K562 (cell line): ENCODE measurements around the gene RPN1. TPM values are rescaled to one million over a fixed set of nuclear protein-coding genes. Genes with fewer than 3 reads are reported as not detected.

ENCODE experiments used
- BRF1 ChIP-seq: IDR thresholded peaks from 3 replicates; pipeline ENCODE4 v1.6.1; 2011; ENCODE audit warnings: borderline replicate concordance, mild to moderate bottlenecking; ENCODE audit not compliant: insufficient read length; ENCODE audit errors: extremely low read depth
- CBFA2T3 ChIP-seq: fragments of 450-650 bp; IDR thresholded peaks from 2 replicates; pipeline ENCODE4 v1.6.1; 2017
- CBFB ChIP-seq: sonication (generic); formaldehyde crosslinking; IDR thresholded peaks from 2 replicates; pipeline ENCODE4 v1.4.0; 2020; ENCODE audit warnings: mild to moderate bottlenecking, missing genetic modification reagents
- DACH1 ChIP-seq: fragments of 450-650 bp; IDR thresholded peaks from 2 replicates; pipeline ENCODE4 v1.6.1; 2018; ENCODE audit not compliant: partially characterized antibody
- DIDO1 ChIP-seq: fragments of 450-650 bp; IDR thresholded peaks from 2 replicates; pipeline ENCODE4 v1.6.1; 2016; ENCODE audit warnings: low read depth, missing biosample characterization, missing genetic modification characterization
- GATAD2B ChIP-seq: fragments of 450-650 bp; IDR thresholded peaks from 2 replicates; pipeline ENCODE4 v1.6.1; 2017; ENCODE audit warnings: mild to moderate bottlenecking, borderline replicate concordance
- HSF4 ChIP-seq: fragments of 250-450 bp; sonication (Bioruptor Pico); IDR thresholded peaks from 2 replicates; pipeline ENCODE4 v2.1.2; 2022; ENCODE audit warnings: mild to moderate bottlenecking, moderate library complexity, borderline replicate concordance
- MEIS2 ChIP-seq: fragments of 450-650 bp; IDR thresholded peaks from 2 replicates; pipeline ENCODE4 v1.6.1; 2014; ENCODE audit warnings: mild to moderate bottlenecking; ENCODE audit not compliant: partially characterized antibody
- POLR2AphosphoS2 ChIP-seq: IDR thresholded peaks from 2 replicates; pipeline ENCODE4 v1.6.1; 2012; ENCODE audit warnings: low read length, improper control_type of control experiment
- SIN3A ChIP-seq, 2 experiments: fragments of 150-350 bp in 1 of 2; IDR thresholded peaks; 2 replicates each; pipeline ENCODE4 v1.6.1; 2011 to 2016; ENCODE audit warnings: borderline replicate concordance in 2 of 2, low read depth in 2 of 2, low read length in 2 of 2, mild to moderate bottlenecking in 2 of 2, moderate library complexity in 2 of 2; ENCODE audit not compliant: control insufficient read depth in 1 of 2
- SIX5 ChIP-seq, 2 experiments: IDR thresholded peaks; 2 replicates each; pipeline ENCODE4 v1.6.1; 2011; ENCODE audit warnings: low read length in 2 of 2, borderline replicate concordance in 1 of 2, low read depth in 1 of 2, mild to moderate bottlenecking in 1 of 2, moderate library complexity in 1 of 2; ENCODE audit not compliant: insufficient read depth in 1 of 2
- SRSF3 ChIP-seq: fragments of 200-400 bp; formaldehyde crosslinking; IDR thresholded peaks from 2 replicates; pipeline ENCODE4 v1.6.1; 2016; ENCODE audit warnings: mild to moderate bottlenecking, low read length, moderate library complexity; ENCODE audit not compliant: insufficient read depth
- YY1 ChIP-seq, 3 experiments: IDR thresholded peaks; 2 replicates each; pipeline ENCODE4 v1.6.1; 2011; ENCODE audit warnings: low read length in 2 of 3, mild to moderate bottlenecking in 2 of 3, moderate library complexity in 2 of 3, borderline replicate concordance in 1 of 3, control low read depth in 1 of 3, low read depth in 1 of 3; ENCODE audit not compliant: insufficient read depth in 3 of 3, insufficient replicate concordance in 2 of 3, control insufficient read depth in 1 of 3, insufficient read length in 1 of 3; ENCODE audit errors: extremely low read depth in 1 of 3
- ZNF140 ChIP-seq: fragments of 250-450 bp; sonication (Bioruptor Pico); IDR thresholded peaks from 2 replicates; pipeline ENCODE4 v1.8.0; 2021; ENCODE audit warnings: moderate library complexity, mild to moderate bottlenecking, inconsistent platforms
- ZNF224 ChIP-seq: sonication (generic); formaldehyde crosslinking; IDR thresholded peaks from 2 replicates; pipeline ENCODE4 v1.8.0; 2022; ENCODE audit warnings: mild to moderate bottlenecking, missing genetic modification reagents
- ZNF445 ChIP-seq: fragments of 250-450 bp; sonication (Bioruptor Pico); IDR thresholded peaks from 2 replicates; pipeline ENCODE4 v1.4.0; 2020; ENCODE audit warnings: low read depth, mild to moderate bottlenecking, moderate library complexity
- polyA plus RNA-seq, 8 experiments: library from polyadenylated mRNA; depleted of rRNA in 4 of 8; stranded (reverse) in 5 of 8; unstranded in 3 of 8; fragments of >200 nt; fragmentation: Nextera tagmentation in 2 of 8; fragmentation: Illumina TruSeq in 1 of 8; extraction: Ambion mirVana in 2 of 8; extraction: Trizol in 1 of 8; gene quantifications; 2 replicates each; pipeline versions ENCODE4 v1.2.1 to v1.2.3, GENCODE V29; 2011 to 2014; ENCODE audit warnings: inconsistent platforms in 1 of 8, missing spikeins in 1 of 8
- total RNA-seq, 7 experiments: library from RNA; depleted of rRNA in 6 of 7; stranded (reverse); fragments of >200 nt in 6 of 7; fragmentation: Illumina TruSeq in 2 of 7; extraction: Trizol in 2 of 7; gene quantifications; 2 replicates each; pipeline versions ENCODE4 v1.2.1 to v1.2.3, GENCODE V29; 2011 to 2021; ENCODE audit warnings: low replicate concordance in 1 of 7
- TF ChIP-seq, protein P1 (sequence below): sonication (generic); formaldehyde crosslinking; IDR thresholded peaks from 2 replicates; pipeline ENCODE4 v1.8.1; 2023; ENCODE audit warnings: missing genetic modification reagents, mild to moderate bottlenecking, borderline replicate concordance
- TF ChIP-seq, protein P2 (sequence below): fragments of 450-650 bp; IDR thresholded peaks from 2 replicates; pipeline ENCODE4 v1.6.1; 2016; ENCODE audit warnings: missing biosample characterization, missing genetic modification characterization
- TF ChIP-seq, protein P3 (sequence below): fragments of 250-450 bp; sonication (Bioruptor Pico); IDR thresholded peaks from 2 replicates; pipeline ENCODE4 v1.8.0; 2021; ENCODE audit warnings: borderline replicate concordance, mild to moderate bottlenecking, moderate library complexity; ENCODE audit not compliant: poor library complexity, severe bottlenecking
- TF ChIP-seq, protein P4 (sequence below): fragments of 450-650 bp; IDR thresholded peaks from 2 replicates; pipeline ENCODE4 v1.6.1; 2016

The RPN1 gene
- total and polyA plus RNA-seq, 9 of the 15 experiments (the other 6 are each of a cell fraction or from before 2014, with no cell fraction given): 39.5 to 300 (median 148) TPM

DNA sequence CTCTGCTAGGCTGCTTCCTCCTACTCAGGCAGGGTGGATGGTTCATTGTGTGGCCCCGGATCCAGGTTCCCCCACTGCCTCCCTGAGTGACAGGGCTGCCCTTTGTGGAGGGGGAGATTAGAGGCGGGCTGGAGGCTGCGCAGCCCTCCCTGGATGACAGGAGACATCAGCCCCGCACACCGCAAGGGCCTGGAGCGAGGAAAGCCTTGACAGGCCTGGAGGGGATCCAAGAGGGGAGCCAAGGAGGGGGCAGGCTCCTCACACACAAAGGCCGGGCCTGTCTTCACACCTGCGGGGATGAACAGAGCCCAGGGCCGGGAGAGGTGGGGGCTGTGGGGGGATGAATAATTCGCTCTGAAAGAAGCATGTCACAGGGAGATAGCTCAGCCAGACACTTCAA is 72.9 kb downstream of the RPN1 start (continued):
- TF ChIP-seq, protein P1, sequence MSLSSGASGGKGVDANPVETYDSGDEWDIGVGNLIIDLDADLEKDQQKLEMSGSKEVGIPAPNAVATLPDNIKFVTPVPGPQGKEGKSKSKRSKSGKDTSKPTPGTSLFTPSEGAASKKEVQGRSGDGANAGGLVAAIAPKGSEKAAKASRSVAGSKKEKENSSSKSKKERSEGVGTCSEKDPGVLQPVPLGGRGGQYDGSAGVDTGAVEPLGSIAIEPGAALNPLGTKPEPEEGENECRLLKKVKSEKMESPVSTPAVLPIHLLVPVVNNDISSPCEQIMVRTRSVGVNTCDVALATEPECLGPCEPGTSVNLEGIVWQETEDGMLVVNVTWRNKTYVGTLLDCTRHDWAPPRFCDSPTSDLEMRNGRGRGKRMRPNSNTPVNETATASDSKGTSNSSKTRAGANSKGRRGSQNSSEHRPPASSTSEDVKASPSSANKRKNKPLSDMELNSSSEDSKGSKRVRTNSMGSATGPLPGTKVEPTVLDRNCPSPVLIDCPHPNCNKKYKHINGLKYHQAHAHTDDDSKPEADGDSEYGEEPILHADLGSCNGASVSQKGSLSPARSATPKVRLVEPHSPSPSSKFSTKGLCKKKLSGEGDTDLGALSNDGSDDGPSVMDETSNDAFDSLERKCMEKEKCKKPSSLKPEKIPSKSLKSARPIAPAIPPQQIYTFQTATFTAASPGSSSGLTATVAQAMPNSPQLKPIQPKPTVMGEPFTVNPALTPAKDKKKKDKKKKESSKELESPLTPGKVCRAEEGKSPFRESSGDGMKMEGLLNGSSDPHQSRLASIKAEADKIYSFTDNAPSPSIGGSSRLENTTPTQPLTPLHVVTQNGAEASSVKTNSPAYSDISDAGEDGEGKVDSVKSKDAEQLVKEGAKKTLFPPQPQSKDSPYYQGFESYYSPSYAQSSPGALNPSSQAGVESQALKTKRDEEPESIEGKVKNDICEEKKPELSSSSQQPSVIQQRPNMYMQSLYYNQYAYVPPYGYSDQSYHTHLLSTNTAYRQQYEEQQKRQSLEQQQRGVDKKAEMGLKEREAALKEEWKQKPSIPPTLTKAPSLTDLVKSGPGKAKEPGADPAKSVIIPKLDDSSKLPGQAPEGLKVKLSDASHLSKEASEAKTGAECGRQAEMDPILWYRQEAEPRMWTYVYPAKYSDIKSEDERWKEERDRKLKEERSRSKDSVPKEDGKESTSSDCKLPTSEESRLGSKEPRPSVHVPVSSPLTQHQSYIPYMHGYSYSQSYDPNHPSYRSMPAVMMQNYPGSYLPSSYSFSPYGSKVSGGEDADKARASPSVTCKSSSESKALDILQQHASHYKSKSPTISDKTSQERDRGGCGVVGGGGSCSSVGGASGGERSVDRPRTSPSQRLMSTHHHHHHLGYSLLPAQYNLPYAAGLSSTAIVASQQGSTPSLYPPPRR (CRISPR knock-in tag): no peak
- TF ChIP-seq ZNF445 (CRISPR knock-in tag): no peak
- TF ChIP-seq, protein P2, sequence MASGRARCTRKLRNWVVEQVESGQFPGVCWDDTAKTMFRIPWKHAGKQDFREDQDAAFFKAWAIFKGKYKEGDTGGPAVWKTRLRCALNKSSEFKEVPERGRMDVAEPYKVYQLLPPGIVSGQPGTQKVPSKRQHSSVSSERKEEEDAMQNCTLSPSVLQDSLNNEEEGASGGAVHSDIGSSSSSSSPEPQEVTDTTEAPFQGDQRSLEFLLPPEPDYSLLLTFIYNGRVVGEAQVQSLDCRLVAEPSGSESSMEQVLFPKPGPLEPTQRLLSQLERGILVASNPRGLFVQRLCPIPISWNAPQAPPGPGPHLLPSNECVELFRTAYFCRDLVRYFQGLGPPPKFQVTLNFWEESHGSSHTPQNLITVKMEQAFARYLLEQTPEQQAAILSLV (tag): no peak
- TF ChIP-seq BRF1: no peak
- TF ChIP-seq CBFA2T3: peak; percentile 34
- no peak for TF ChIP-seq SIX5 (IDR thresholded peaks at IDR 0.05; ENCODE audit: borderline replicate concordance in 1 of 2, insufficient read depth in 1 of 2, low read depth in 1 of 2, low read length in 2 of 2)
- no peak for TF ChIP-seq DIDO1 (tag)
- TF ChIP-seq, protein P3, sequence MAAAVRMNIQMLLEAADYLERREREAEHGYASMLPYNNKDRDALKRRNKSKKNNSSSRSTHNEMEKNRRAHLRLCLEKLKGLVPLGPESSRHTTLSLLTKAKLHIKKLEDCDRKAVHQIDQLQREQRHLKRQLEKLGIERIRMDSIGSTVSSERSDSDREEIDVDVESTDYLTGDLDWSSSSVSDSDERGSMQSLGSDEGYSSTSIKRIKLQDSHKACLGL: no peak
- TF ChIP-seq ZNF140 (CRISPR knock-in tag): no peak
- no peak for TF ChIP-seq YY1 (IDR thresholded peaks at IDR 0.05; ENCODE audit: borderline replicate concordance in 1 of 3, control insufficient read depth in 1 of 3, extremely low read depth in 1 of 3, insufficient read depth in 3 of 3, insufficient read length in 1 of 3, insufficient replicate concordance in 2 of 3, low read depth in 1 of 3, low read length in 2 of 3)
- no peak for TF ChIP-seq GATAD2B
- TF ChIP-seq CBFB (CRISPR knock-in tag): no peak
- TF ChIP-seq SRSF3: no peak
- TF ChIP-seq MEIS2: peak; percentile 18
- no peak for TF ChIP-seq POLR2AphosphoS2
- no peak for TF ChIP-seq ZNF224 (CRISPR knock-in tag)
- TF ChIP-seq DACH1: no peak
- TF ChIP-seq HSF4: no peak
- TF ChIP-seq, protein P4, sequence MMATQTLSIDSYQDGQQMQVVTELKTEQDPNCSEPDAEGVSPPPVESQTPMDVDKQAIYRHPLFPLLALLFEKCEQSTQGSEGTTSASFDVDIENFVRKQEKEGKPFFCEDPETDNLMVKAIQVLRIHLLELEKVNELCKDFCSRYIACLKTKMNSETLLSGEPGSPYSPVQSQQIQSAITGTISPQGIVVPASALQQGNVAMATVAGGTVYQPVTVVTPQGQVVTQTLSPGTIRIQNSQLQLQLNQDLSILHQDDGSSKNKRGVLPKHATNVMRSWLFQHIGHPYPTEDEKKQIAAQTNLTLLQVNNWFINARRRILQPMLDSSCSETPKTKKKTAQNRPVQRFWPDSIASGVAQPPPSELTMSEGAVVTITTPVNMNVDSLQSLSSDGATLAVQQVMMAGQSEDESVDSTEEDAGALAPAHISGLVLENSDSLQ: peak; percentile 85
- TF ChIP-seq SIN3A (IDR thresholded peaks at IDR 0.05; ENCODE audit: borderline replicate concordance in 2 of 2, control insufficient read depth in 1 of 2, low read depth in 2 of 2, low read length in 2 of 2): no peak
